ENCODE measurements around the gene TH. TPM values are rescaled to one million over a fixed set of nuclear protein-coding genes. Genes with fewer than 3 reads are reported as not detected.

TH gene
- polyA plus RNA-seq, 1 donor from 2014 or later, result 3.6 TPM

DNA sequence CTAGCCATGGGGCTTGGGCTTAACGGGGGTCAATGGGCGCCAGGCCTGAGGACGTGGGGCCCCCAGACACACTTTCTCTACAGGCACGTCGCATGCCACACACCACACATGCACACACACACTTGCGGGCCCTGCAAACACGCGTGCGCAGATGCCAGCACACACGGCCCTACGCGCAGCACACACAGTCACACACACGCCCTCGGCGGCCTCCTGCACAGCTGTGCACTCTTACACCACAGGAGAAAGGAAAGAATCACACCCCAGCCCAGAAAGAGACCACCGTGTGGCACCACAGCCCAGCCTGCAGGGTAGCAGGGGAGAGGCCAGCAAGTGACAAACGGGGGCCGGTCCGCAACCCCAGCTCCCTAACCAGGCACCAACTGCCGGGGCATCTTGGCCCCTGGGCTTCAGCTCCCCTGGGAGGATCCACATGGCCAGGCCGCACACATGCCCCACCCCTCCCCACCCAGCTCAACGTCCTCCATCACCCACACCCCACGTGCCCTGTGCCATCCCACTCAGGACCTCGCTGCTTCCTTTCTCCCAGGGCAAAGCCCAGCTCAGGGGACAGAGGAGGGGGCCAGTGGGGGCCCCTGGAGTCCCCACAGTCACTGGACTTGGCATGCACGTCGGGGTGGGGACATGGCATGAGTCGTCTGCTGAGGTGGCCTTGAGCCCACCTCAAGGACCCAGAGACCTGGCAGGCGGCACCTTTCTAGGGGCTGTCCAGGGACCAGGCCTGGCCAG lies 26.3 kb upstream of the TH start:
- Histone ChIP-seq H3F3A (ENCODE audit: insufficient read depth, low read length, poor library complexity, severe bottlenecking) (no peaks in the 10 kb centered on the region), H3K4me2 (ENCODE audit: low read length) (no peak overlapping the region), H3K79me2 (replicated peaks; ENCODE audit: insufficient read depth, low read length) (no peaks in the 10 kb centered on the region), H3K36me3 (ENCODE audit: insufficient read depth, low read length) (no peaks in the 10 kb centered on the region), H3K9ac (ENCODE audit: low read length) (no peak overlapping the region), H3K9me3 (ENCODE audit: low read length) (no peaks in the 10 kb centered on the region), H2AFZ (ENCODE audit: low read depth, low read length) (no peak overlapping the region), H4K20me1 (ENCODE audit: insufficient read depth) (no peaks in the 10 kb centered on the region), H3K27me3 (ENCODE audit: insufficient read depth, low read depth, low read length) (no peaks in the 10 kb centered on the region), H3K27ac (ENCODE audit: low read length) (no peak overlapping the region), H3K9me2 (ENCODE audit: insufficient read depth, low read length) (no peaks in the 10 kb centered on the region), H3K4me3 (ENCODE audit: low read length) (no peak overlapping the region)
- no peak for TF ChIP-seq RAD21 (conservative IDR thresholded peaks at IDR 0.05)
- no peak for TF ChIP-seq POLR2AphosphoS5 (IDR thresholded peaks at IDR 0.05)
- TF ChIP-seq SMC3 (conservative IDR thresholded peaks at IDR 0.05; ENCODE audit: poor library complexity), result no peak
- TF ChIP-seq EP300 (conservative IDR thresholded peaks at IDR 0.05; ENCODE audit: poor library complexity, severe bottlenecking), result no peak
- no peak for TF ChIP-seq REST (IDR thresholded peaks at IDR 0.05; ENCODE audit: borderline replicate concordance)
- no peak for TF ChIP-seq TAF1 (IDR thresholded peaks at IDR 0.05; ENCODE audit: low read depth)
- no peak for TF ChIP-seq EZH2 (IDR thresholded peaks at IDR 0.05; ENCODE audit: borderline replicate concordance, insufficient read depth, low read length, poor library complexity, severe bottlenecking)
- TF ChIP-seq MXI1 (conservative IDR thresholded peaks at IDR 0.05; ENCODE audit: poor library complexity, severe bottlenecking), result no peak
- TF ChIP-seq, protein P1, sequence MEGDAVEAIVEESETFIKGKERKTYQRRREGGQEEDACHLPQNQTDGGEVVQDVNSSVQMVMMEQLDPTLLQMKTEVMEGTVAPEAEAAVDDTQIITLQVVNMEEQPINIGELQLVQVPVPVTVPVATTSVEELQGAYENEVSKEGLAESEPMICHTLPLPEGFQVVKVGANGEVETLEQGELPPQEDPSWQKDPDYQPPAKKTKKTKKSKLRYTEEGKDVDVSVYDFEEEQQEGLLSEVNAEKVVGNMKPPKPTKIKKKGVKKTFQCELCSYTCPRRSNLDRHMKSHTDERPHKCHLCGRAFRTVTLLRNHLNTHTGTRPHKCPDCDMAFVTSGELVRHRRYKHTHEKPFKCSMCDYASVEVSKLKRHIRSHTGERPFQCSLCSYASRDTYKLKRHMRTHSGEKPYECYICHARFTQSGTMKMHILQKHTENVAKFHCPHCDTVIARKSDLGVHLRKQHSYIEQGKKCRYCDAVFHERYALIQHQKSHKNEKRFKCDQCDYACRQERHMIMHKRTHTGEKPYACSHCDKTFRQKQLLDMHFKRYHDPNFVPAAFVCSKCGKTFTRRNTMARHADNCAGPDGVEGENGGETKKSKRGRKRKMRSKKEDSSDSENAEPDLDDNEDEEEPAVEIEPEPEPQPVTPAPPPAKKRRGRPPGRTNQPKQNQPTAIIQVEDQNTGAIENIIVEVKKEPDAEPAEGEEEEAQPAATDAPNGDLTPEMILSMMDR (IDR thresholded peaks at IDR 0.05; ENCODE audit: poor library complexity, severe bottlenecking), result no peak

GRCh38 chr11:2196970-2197770 lies 25.6 kb upstream of the TH start:
- TF ChIP-seq SMC3 (conservative IDR thresholded peaks at IDR 0.05; ENCODE audit: poor library complexity), result peak; percentile 81
- no peak for TF ChIP-seq MXI1 (conservative IDR thresholded peaks at IDR 0.05; ENCODE audit: poor library complexity, severe bottlenecking)
- no peak for TF ChIP-seq POLR2AphosphoS5 (IDR thresholded peaks at IDR 0.05)
- peak; percentile 87 for TF ChIP-seq RAD21 (conservative IDR thresholded peaks at IDR 0.05)
- TF ChIP-seq TAF1 (IDR thresholded peaks at IDR 0.05; ENCODE audit: low read depth), result no peak
- no peak for TF ChIP-seq EP300 (conservative IDR thresholded peaks at IDR 0.05; ENCODE audit: poor library complexity, severe bottlenecking)
- no peak for TF ChIP-seq REST (IDR thresholded peaks at IDR 0.05; ENCODE audit: borderline replicate concordance)
- TF ChIP-seq, protein P1 (IDR thresholded peaks at IDR 0.05; ENCODE audit: poor library complexity, severe bottlenecking), result peak; percentile 78
- TF ChIP-seq EZH2 (IDR thresholded peaks at IDR 0.05; ENCODE audit: borderline replicate concordance, insufficient read depth, low read length, poor library complexity, severe bottlenecking), result no peak
- H4K20me1 ChIP-seq (ENCODE audit: insufficient read depth), result no peaks in the 10 kb centered on the region
- H3K4me3 ChIP-seq (ENCODE audit: low read length), result no peak overlapping the region
- no peaks in the 10 kb centered on the region for H3K9me2 ChIP-seq (ENCODE audit: insufficient read depth, low read length)
- no peaks in the 10 kb centered on the region for H3K9me3 ChIP-seq (ENCODE audit: low read length)
- no peaks in the 10 kb centered on the region for H3K36me3 ChIP-seq (ENCODE audit: insufficient read depth, low read length)
- H3K9ac ChIP-seq (ENCODE audit: low read length), result no peak overlapping the region
- no peaks in the 10 kb centered on the region for H3K79me2 ChIP-seq (replicated peaks; ENCODE audit: insufficient read depth, low read length)
- H3K27ac ChIP-seq (ENCODE audit: low read length), result no peak overlapping the region
- H3K27me3 ChIP-seq (ENCODE audit: insufficient read depth, low read depth, low read length), result no peaks in the 10 kb centered on the region
- no peaks in the 10 kb centered on the region for H3F3A ChIP-seq (ENCODE audit: insufficient read depth, low read length, poor library complexity, severe bottlenecking)
- no peak overlapping the region for H2AFZ ChIP-seq (ENCODE audit: low read depth, low read length)
- no peak overlapping the region for H3K4me2 ChIP-seq (ENCODE audit: low read length)
